Endothelial cell (in vitro differentiated cells): ENCODE data around the gene ITIH5. TPM values are rescaled to one million over a fixed set of nuclear protein-coding genes. Genes with fewer than 3 reads are reported as not detected.
"Not testable (repeated sequence)": the region's sequence is repeated elsewhere in the genome, so short reads cannot be mapped to it uniquely, and the experiment has no call there.

Experiments used
- DNase-seq: peaks from one replicate; pipeline ENCODE4 v3.0.0; 2021; ENCODE audit warnings: low spot score
- H3K27ac Mint-ChIP-seq: one replicate; pipeline ENCODE4 v1.8.0; 2021; ENCODE audit warnings: mixed read lengths, inconsistent platforms; ENCODE audit not compliant: unreplicated experiment
- H3K27me3 Mint-ChIP-seq: one replicate; pipeline ENCODE4 v1.8.0; 2021; ENCODE audit warnings: mild to moderate bottlenecking, moderate library complexity, mixed read lengths, inconsistent platforms; ENCODE audit not compliant: unreplicated experiment
- H3K36me3 Mint-ChIP-seq: one replicate; pipeline ENCODE4 v1.8.0; 2021; ENCODE audit warnings: mild to moderate bottlenecking, low read depth, mixed read lengths, inconsistent platforms; ENCODE audit not compliant: unreplicated experiment
- H3K4me1 Mint-ChIP-seq: one replicate; pipeline ENCODE4 v1.8.0; 2021; ENCODE audit warnings: mild to moderate bottlenecking, mixed read lengths, inconsistent platforms; ENCODE audit not compliant: unreplicated experiment
- H3K4me3 Mint-ChIP-seq: one replicate; pipeline ENCODE4 v1.8.0; 2021; ENCODE audit warnings: mild to moderate bottlenecking, mixed read lengths, inconsistent platforms; ENCODE audit not compliant: unreplicated experiment
- H3K9me3 Mint-ChIP-seq: one replicate; pipeline ENCODE4 v1.8.0; 2021; ENCODE audit warnings: mixed read lengths, inconsistent platforms; ENCODE audit not compliant: unreplicated experiment
- CTCF ChIP-seq: fragments of 200-600 bp; sonication (generic); IDR thresholded peaks from one replicate; pipeline ENCODE4 v1.5.0; 2021; ENCODE audit warnings: antibody characterized with exemption; ENCODE audit not compliant: unreplicated experiment
- total RNA-seq: library from RNA; stranded (reverse); fragmentation: NEBNext Ultra II Directional; extraction: Animal tissue kit (Norgen Biotek cat#: 25700); gene quantifications from one replicate; pipeline ENCODE4 v1.2.1, GENCODE V29; 2021; ENCODE audit not compliant: unreplicated experiment

ITIH5 gene
- total RNA-seq, 1 donor from 2014 or later = 0.36 TPM

DNA sequence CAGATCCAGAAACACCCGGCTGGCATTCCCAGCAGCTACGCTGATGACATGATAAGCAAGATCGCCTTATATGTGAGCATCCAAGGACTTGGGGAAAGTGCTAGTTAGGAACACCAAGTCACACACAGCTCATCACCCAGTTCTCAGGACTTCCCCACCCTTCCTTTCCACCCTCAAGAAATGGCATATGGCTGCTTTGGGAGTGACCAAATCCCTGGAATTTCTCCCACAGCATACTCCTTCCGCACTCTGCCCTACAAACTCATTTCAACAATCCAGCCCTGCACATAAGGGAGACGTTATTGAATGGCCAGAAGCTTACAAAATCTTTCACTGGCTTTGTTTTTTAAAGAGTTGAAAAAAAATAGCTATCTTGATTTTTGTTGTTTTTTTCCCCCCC is 4.2 kb downstream of the ITIH5 start:
- peaks cover 12% of the 10 kb centered on the region for H3K27me3 Mint-ChIP-seq
- H3K27ac Mint-ChIP-seq = no peak overlapping the region

DNA sequence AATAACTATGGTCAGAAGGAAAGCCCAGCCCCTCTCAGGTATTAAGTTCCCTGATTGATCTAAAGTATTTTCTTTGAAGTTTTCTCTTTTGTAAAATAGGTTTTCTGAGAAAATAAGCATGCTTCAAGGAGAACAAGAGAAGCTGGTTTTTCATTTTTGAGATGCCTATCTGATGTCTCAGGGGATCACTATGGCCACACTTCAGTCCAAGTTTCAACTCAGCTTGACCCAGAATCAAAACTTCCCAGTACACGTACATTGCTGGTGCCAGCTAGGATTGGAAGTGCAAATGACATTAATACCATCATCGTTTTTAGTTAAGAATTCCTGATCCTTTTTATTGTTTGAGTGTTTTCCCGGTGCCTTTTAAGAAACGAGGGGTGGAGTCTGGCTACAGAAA is 7.2 kb downstream of the ITIH5 start:
- TF ChIP-seq CTCF = no peak
- Mint-ChIP-seq H3K4me1 (no peaks in the 10 kb centered on the region), H3K36me3 (no peaks in the 10 kb centered on the region), H3K9me3 (no peaks in the 10 kb centered on the region), H3K27ac (no peak overlapping the region), H3K4me3 (no peak overlapping the region), H3K27me3 (peaks cover 2% of the 10 kb centered on the region)
- DNase-seq = no peak

More for the DNA sequence above, 4.2 kb downstream of the ITIH5 start:
- DNase-seq = no peak
- no peaks in the 10 kb centered on the region for H3K36me3 Mint-ChIP-seq
- peaks cover 7% of the 10 kb centered on the region for H3K4me1 Mint-ChIP-seq
- H3K4me3 Mint-ChIP-seq = no peak overlapping the region
- H3K9me3 Mint-ChIP-seq = no peaks in the 10 kb centered on the region
- TF ChIP-seq CTCF = no peak

- H3K9me3 Mint-ChIP-seq = no peaks in the 10 kb centered on the region
- no peaks in the 10 kb centered on the region for H3K36me3 Mint-ChIP-seq
- no peak overlapping the region for H3K27ac Mint-ChIP-seq
- no peak overlapping the region for H3K4me3 Mint-ChIP-seq
- no peaks in the 10 kb centered on the region for H3K4me1 Mint-ChIP-seq
- DNase-seq = no peak
- no peak for TF ChIP-seq CTCF
- peaks cover 2% of the 10 kb centered on the region for H3K27me3 Mint-ChIP-seq
Observed at GRCh38 chr10:7657552-7657951, 9.2 kb downstream of the ITIH5 start.

- H3K4me3 Mint-ChIP-seq, H3K27me3 Mint-ChIP-seq, DNase-seq, H3K4me1 Mint-ChIP-seq, H3K27ac Mint-ChIP-seq, H3K9me3 Mint-ChIP-seq, H3K36me3 Mint-ChIP-seq: not testable (repeated sequence)
Observed at GRCh38 chr10:7657079-7657478, 9.7 kb downstream of the ITIH5 start.

DNA sequence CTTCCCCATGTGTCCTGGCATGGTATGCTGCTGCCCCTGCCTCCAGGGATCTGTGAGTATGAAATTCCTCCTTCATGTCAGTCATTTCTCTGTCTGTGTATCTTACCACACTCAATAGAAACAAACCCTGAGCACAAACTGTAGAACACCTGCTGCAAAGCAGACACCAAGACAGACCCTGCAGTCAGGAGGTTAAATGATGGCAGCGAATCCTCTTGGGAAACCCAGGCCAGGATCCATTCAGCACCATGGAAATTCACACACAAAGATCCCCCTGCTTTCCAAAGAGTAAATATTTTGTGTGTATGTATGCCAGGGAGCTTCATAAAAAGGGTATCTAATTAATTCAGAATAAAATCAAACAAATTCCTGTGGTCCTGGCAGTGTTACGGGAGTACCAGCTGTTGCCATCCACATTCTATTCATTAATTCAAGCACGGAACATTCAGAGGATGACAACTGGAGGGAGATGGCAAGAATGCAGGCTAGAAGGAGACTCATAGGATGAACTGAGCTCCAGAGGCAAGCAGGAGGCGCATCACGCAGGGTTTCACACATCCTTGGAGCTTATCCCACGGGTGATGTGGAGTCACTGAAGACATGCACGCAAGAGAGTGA is 14.8 kb downstream of the ITIH5 start:
- H3K36me3 Mint-ChIP-seq = no peaks in the 10 kb centered on the region
- H3K4me1 Mint-ChIP-seq = no peaks in the 10 kb centered on the region
- no peak overlapping the region for H3K27ac Mint-ChIP-seq
- no peaks in the 10 kb centered on the region for H3K9me3 Mint-ChIP-seq
- H3K4me3 Mint-ChIP-seq = no peak overlapping the region
- H3K27me3 Mint-ChIP-seq = peaks cover 2% of the 10 kb centered on the region
- DNase-seq = no peak
- no peak for TF ChIP-seq CTCF
